Urinary bladder (tissue), 4 donors: Measurements from ENCODE around the gene SFT2D2. TPM values are rescaled to one million over a fixed set of nuclear protein-coding genes. Genes with fewer than 3 reads are reported as not detected.

Experiments
- DNase-seq: peaks from one replicate; pipeline ENCODE4 v3.0.0-alpha.2; 2015; ENCODE audit errors: extremely low spot score
- H3K27ac ChIP-seq: one replicate; pipeline ENCODE4 v1.5.1; 2013; ENCODE audit warnings: low read depth, mild to moderate bottlenecking, moderate library complexity
- H3K36me3 ChIP-seq: one replicate; pipeline ENCODE4 v1.6.1; 2013; ENCODE audit warnings: mild to moderate bottlenecking, moderate library complexity; ENCODE audit not compliant: insufficient read depth
- H3K4me1 ChIP-seq: one replicate; pipeline ENCODE4 v1.6.1; 2013; ENCODE audit warnings: mild to moderate bottlenecking, moderate library complexity; ENCODE audit not compliant: insufficient read depth
- H3K4me3 ChIP-seq: one replicate; pipeline ENCODE4 v1.5.1; 2013; ENCODE audit warnings: low read depth, low read length
- WGBS: extraction: QIAGEN DNeasy Blood & Tissue Kit; methylation state at CpG from one replicate; pipeline ENCODE4 v1.1.7; 2013; 5-methylcytosine and 5-hydroxymethylcytosine counted together
- polyA plus RNA-seq: library from polyadenylated mRNA; stranded (reverse); fragments of 200-250 nt; gene quantifications from one replicate; pipeline ENCODE4 v1.2.3, GENCODE V29; 2013
- total RNA-seq: library from RNA; depleted of rRNA; stranded (reverse); fragments of >200 nt; gene quantifications from one replicate; pipeline ENCODE4 v1.2.3, GENCODE V29; 2014
- donor health status: healthy with polysubstance abuse.
- donor health status: healthy.

The SFT2D2 gene
- total and polyA plus RNA-seq, 2 donors = 5.9 to 41.9 TPM

DNA sequence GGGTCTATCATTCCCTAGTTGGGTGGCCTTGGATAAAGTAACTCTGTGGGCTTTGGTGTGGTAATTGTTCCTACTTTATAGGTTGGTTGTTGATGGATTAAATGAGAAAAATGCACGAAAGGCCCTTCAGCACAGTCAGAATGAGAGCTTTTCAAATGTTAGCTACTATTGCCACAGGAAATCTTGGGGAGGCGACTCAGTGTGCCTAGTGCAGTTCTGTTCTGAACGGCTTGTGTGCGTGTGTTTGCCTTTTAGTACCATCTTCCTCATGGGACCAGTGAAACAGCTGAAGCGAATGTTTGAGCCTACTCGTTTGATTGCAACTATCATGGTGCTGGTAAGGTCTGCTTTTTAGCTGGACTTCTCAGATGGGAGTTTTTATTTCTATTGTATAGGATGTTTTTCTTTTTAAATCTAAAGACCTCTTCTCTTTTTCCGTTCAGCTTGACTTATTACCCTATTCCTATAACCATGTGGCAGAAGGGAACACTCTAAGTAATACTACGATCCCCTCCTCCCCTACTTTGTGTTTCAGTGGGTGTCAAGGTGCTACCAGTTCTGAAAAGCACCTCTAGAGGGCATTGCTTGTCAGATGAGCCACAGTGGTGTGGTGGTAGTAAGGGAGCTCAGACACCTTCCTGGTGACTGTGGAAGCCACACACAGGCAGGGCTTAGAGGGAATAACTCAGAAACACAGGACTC is 9.2 kb downstream of the SFT2D2 start:
- H3K36me3 ChIP-seq = no peaks in the 10 kb centered on the region
- H3K4me1 ChIP-seq = no peaks in the 10 kb centered on the region
- H3K27ac ChIP-seq = no peak overlapping the region
- 92% methylated on average over 8 of the region's 8 CpGs for WGBS
- DNase-seq = no peak
- no peak overlapping the region for H3K4me3 ChIP-seq

DNA sequence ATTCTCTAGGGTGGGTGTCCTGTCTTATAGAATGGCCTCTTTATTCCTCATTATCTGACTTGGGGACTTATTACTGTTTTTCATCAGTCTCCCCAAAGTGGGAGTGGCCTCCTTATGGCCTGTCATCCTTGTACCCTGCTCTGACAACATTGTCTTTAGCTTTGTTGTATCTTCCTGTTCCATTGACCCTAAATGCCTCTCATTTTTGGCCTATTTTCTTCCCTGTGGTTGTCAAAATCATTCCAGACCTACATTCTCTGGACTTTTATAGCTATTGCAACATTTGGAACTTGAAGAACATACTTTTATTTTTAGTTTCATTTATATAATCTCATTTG is 9.7 kb downstream of the SFT2D2 start:
- Histone ChIP-seq H3K4me1 (no peaks in the 10 kb centered on the region), H3K36me3 (no peaks in the 10 kb centered on the region), H3K4me3 (no peak overlapping the region), H3K27ac (no peak overlapping the region)
- no peak for DNase-seq

DNA sequence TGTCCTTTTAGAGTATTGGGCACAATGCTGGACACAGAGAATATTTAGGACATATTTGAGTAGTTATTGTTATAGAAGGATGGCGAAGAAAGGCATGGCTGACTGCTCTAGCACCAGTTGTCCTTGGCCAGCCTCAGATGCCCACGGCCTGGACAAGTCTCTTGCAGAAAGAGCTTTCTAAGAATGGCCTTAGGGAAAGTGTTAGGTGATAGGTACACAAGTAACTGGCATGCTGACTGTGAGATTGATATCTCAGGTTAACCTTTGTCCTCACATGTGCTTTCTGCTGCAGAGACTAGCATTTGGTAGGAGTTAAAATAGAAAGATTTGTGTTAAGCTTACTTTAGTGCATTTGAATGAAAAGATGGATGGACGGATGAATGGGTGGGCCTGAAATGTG is 10.1 kb downstream of the SFT2D2 start:
- no peak for DNase-seq
- no peaks in the 10 kb centered on the region for H3K36me3 ChIP-seq
- 84% methylated on average over 3 of the region's 3 CpGs for WGBS
- no peak overlapping the region for H3K27ac ChIP-seq
- no peak overlapping the region for H3K4me3 ChIP-seq
- H3K4me1 ChIP-seq = no peaks in the 10 kb centered on the region

DNA sequence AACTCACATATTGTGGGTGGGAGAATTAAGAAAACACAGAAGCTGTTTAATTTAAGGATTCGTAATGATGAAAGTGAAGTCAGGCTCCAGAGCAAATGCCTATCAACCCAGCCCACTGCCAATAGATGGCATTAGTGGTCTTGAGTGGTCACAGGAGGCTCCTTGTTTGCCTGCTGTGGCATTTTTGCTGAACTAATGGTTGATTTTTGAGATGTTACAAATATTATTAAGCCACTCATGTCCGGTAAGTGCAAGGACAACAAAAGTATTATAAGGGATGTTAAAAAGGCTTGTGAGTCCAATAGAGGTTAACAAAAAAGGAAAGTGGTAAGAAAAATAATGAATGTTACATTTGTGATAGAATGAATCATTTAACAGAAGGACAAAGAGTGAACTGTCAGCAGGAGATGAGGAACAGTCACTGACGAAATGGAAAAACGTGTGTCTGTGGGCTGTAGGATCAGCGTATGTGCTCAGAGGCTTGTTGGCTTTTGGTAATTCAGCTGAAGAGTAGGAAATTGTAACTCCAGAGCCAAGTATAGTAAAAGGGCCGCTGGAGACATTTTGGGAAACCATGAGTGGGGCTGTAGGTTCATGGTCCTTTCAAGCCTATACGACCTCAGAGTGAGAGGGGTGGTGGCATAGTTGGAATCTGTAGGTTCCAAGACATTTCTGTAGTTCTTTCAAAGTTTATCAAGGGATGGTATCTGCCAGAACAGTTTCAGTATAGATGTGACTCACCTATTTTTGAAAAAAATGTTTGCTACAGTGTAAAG is 11.2 kb downstream of the SFT2D2 start:
- 87% methylated on average over 7 of the region's 7 CpGs for WGBS
- no peak for DNase-seq
- H3K36me3 ChIP-seq = no peaks in the 10 kb centered on the region
- no peaks in the 10 kb centered on the region for H3K4me1 ChIP-seq
- no peak overlapping the region for H3K4me3 ChIP-seq
- no peak overlapping the region for H3K27ac ChIP-seq

DNA sequence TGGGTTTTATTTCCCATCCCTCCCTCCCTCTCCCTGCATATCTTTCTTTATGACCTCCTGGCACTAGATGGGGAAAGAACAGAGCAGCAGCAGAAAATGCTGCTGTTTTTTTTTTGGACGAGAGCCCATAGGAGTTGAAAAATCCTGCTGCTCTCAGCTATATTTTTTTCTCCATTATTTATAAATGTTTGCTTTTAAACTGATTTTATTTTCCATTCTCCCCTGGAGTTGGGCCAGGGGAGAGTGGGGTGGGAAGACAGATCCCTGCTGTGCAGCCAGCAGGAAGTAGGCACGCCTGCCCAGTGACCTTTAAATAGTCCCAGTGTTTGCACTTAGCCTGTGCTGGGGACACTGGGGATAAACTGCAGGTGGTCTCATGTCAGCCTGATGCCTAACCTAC is 17.4 kb downstream of the SFT2D2 start:
- Histone ChIP-seq H3K36me3 (peaks cover 2% of the 10 kb centered on the region), H3K4me1 (no peaks in the 10 kb centered on the region), H3K27ac (no peak overlapping the region), H3K4me3 (no peak overlapping the region)
- 14% methylated on average over 2 of the region's 2 CpGs for WGBS
- DNase-seq = no peak

DNA sequence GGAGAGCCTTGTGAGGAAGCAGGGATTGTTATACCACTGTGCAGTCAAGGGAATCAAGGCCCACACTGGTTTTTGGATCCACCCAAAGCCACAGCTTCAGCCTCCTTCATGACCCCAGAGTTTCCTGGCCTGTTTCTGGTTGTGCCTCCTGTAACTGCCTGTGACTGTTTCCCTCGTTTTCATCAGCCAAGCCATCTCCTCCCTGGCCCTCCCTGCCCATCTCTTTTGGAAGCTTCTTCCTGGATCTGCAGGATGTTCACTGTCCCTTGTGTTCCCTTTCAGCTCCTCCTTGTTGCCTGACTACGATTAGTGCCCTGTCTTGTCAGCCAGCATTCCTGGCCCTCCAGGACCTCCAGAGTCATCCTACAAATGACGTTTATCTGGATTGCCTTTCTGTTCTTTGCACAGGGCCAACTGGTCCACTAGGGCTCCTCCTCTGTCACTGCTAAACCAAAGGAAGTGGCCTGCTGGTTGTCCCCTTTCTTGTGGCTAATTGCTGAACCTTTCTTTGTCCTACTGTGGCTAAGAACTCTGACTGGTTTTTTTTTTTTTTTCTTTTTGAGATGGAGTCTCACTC is 17.9 kb downstream of the SFT2D2 start:
- Histone ChIP-seq H3K27ac (no peak overlapping the region), H3K36me3 (peaks cover 2% of the 10 kb centered on the region), H3K4me1 (no peaks in the 10 kb centered on the region), H3K4me3 (no peak overlapping the region)
- 12% methylated on average over 3 of the region's 3 CpGs for WGBS
- DNase-seq = no peak

DNA sequence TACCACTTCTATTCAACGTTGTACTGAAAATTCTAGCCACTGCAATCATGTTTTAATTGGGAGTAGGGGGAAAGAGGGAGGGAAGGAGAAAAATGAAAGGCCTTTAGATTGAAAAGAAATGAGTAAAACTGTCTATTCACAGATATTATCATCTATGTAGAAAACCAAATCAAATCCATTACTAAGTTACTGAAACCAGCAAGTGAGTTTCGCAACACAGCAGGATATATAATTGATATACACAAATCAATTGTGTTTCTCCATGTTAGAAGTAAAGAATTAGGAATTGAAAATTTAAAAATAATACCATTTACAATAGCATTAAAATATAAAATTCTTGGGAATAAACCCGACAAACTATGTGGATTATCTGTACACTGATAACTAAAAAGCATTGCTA is 19.2 kb downstream of the SFT2D2 start:
- no peaks in the 10 kb centered on the region for H3K4me1 ChIP-seq
- no peak for DNase-seq
- 91% methylated on average over 3 of the region's 3 CpGs for WGBS
- no peak overlapping the region for H3K27ac ChIP-seq
- peaks cover 2% of the 10 kb centered on the region for H3K36me3 ChIP-seq
- H3K4me3 ChIP-seq = no peak overlapping the region

DNA sequence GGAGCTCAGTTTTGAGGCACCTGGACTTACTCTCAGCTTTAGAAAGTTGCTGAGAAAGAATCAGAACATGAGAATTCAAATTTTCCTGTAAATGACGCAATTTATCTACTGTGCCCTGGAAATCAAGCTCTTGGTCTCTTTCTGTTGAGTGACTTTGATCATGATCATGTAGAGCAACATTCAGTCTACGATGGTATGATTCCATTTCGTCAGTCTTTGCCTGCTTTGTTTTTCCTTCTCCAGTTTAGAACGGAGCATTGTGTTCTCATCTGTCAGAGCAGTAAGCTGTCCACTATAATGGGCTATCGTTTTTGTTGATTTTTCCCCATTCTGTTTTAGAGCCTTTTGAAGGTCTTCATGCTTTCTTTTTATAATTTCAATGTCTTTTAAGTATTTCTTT is 20.7 kb downstream of the SFT2D2 start:
- no peak for DNase-seq
- no peak overlapping the region for H3K4me3 ChIP-seq
- H3K4me1 ChIP-seq = no peaks in the 10 kb centered on the region
- no peak overlapping the region for H3K27ac ChIP-seq
- H3K36me3 ChIP-seq = peaks cover 2% of the 10 kb centered on the region
- 85% methylated on average over 5 of the region's 5 CpGs for WGBS

DNA sequence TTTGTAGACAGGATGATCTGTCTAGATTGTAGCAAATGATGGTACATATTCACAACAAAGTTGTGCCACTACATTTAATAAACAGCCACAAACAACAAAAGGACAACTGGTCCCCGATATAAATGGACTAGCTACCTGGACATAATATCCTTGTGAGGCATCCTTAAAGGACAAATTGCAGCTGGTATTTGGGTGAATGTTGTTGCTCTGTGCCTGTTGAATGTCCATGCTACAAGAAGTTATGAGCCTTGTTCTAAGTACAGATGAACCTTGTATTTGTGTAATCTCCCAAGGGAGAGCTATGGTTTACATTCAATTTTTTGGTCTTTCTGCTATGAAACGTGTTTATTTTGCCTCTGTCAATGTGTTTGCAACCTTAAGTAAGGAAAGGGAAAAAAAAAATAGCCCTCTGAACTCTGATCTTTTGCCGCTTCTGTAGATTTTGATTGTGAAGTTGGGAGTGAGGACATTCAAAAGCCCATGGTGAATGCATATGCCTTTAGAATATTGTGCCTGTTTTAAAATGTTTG is 26.5 kb downstream of the SFT2D2 start:
- H3K4me1 ChIP-seq = no peaks in the 10 kb centered on the region
- no peaks in the 10 kb centered on the region for H3K36me3 ChIP-seq
- H3K27ac ChIP-seq = no peak overlapping the region
- no peak overlapping the region for H3K4me3 ChIP-seq
- 80% methylated on average over 3 of the region's 3 CpGs for WGBS
- no peak for DNase-seq

DNA sequence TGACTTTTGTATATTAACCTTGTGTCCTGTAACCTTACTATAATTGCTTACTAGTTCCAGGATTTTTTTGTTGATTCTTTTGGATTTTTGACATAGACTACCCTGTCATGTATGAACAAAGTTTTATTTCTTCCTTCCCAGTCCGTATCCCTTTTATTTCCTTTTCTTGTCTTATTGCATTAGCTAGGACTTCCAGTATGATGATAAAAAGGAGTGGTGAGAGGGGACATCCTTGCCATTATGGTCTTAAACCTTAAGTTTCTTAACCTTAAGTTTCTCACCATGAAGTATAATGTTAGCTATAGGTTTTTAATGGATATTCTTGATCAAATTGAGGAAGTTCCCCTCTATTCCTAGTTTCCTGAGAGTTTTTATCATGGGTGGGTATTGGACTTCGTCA is 30.4 kb downstream of the SFT2D2 start:
- 99% methylated on average over 2 of the region's 2 CpGs for WGBS
- Histone ChIP-seq H3K4me3 (no peak overlapping the region), H3K27ac (no peak overlapping the region), H3K4me1 (no peaks in the 10 kb centered on the region), H3K36me3 (no peaks in the 10 kb centered on the region)
- DNase-seq = no peak

DNA sequence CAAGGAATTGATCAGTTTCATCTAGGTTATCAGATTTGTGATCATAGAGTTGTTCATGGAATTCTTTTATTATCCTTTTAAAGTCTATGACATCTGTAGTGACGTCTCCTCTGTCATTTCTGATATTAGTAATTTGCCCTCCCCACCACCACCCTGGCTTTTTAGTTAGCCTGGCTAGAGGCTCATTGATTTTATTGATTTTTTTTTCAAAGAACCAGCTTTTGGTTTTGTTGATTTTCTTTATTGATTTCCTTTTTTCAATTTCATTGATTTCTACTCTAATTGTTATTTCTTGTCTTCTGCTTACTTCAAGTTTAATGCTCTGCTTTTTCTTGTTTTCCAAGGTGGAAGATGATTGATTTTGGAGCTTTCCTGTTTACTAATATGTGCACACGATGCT is 31.6 kb downstream of the SFT2D2 start:
- H3K4me3 ChIP-seq = no peak overlapping the region
- no peaks in the 10 kb centered on the region for H3K36me3 ChIP-seq
- H3K4me1 ChIP-seq = no peaks in the 10 kb centered on the region
- 73% methylated on average over 2 of the region's 2 CpGs for WGBS
- no peak for DNase-seq
- no peak overlapping the region for H3K27ac ChIP-seq

DNA sequence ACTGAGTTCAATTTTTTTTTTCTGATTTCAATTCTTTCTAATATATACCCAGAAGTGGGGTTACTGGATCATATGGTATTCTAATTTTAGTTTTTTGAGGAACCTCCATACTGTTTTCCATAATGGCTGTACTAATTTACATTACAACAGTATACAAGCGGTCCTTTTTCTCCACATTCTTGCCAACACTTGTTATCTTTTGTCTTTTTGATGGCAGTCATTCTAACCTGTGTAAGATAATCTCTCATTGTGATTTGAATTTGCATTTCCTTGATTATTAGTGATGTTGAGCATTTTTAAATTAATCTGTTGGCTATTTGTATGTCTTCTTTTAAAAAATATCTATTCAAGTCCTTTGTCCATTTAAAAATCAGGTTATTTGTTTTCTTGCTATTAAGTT is 33.8 kb downstream of the SFT2D2 start:
- H3K4me1 ChIP-seq = no peaks in the 10 kb centered on the region
- H3K36me3 ChIP-seq = no peaks in the 10 kb centered on the region
- 97% methylated on average over 1 of the region's 1 CpG for WGBS

DNA sequence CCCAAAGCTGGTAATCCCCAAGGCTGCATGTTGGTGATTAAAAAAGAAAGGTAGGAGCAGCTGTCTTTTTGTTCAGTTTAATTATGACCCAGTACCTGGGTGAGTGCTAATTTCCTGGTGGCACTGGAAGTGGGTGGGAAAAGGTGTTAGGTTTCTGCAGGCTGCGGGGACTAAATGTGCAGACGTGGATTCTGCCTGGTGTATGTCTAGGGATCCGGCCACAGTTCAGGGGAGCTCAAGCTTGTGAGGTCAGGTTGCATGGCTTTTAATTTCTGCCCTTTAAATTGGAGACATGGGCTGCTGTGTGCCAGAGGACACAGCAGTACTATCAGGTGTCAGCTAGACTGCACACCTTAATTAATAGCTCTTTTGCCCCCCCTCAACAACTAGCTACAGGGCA is 34.6 kb downstream of the SFT2D2 start:
- no peak overlapping the region for H3K27ac ChIP-seq
- 87% methylated on average over 3 of the region's 3 CpGs for WGBS
- no peak for DNase-seq
- no peaks in the 10 kb centered on the region for H3K36me3 ChIP-seq
- H3K4me3 ChIP-seq = no peak overlapping the region
- no peaks in the 10 kb centered on the region for H3K4me1 ChIP-seq

More for the DNA sequence above, 33.8 kb downstream of the SFT2D2 start:
- DNase-seq = no peak
- no peak overlapping the region for H3K4me3 ChIP-seq
- H3K27ac ChIP-seq = no peak overlapping the region

DNA sequence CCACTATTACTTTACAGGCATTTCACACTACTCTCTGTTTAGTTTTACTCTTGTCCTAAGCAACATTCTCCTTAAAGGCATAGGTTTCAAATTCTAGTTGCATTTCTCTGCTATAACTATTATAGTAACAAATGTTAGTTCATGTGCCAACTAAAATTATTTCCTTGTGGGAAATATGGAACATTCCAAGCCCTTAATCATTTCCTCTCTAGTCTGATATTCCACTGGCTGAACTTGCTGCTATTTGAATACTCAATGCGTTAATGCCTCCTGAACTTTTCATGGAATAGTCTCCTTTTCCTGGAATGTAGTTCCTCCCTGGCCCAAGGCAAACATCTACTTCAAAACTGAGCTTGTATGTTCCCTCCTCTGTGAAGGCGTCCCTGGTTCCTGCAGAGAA is 35.6 kb downstream of the SFT2D2 start:
- Histone ChIP-seq H3K4me1 (no peaks in the 10 kb centered on the region), H3K27ac (no peak overlapping the region), H3K4me3 (no peak overlapping the region), H3K36me3 (no peaks in the 10 kb centered on the region)
- no peak for DNase-seq
- 74% methylated on average over 2 of the region's 2 CpGs for WGBS
